A549 (cell line): Measurements from ENCODE around the gene ANKRD11. TPM values are rescaled to one million over a fixed set of nuclear protein-coding genes. Genes with fewer than 3 reads are reported as not detected.

Source experiments
- ATAC-seq, 2 experiments: fragments of 200-7000 bp in 1 of 2; fragments of >200 bp in 1 of 2; cut with Nextera tagmentation in 1 of 2; cut with Tn5 transposase in 1 of 2; 3 replicates each; pipeline versions ENCODE4 v1.8.0 to v1.9.1; 2018 to 2020; ENCODE audit warnings: mild to moderate bottlenecking in 1 of 2, moderate library complexity in 1 of 2
- CTCF ChIA-PET: fragments of 300-600 bp; sonication (Branson Sonifier 250); formaldehyde crosslinking; extraction: SDS; loops from one replicate; lab custom pipeline; 2021; ENCODE audit warnings: antibody characterized with exemption, inconsistent platforms; lab: Yijun Ruan, JAX
- POLR2A ChIA-PET: fragments of 350-600 bp; formaldehyde crosslinking; extraction: SDS; loops from one replicate; lab custom pipeline; 2021; ENCODE audit warnings: antibody characterized with exemption, inconsistent platforms; lab: Yijun Ruan, JAX
- DNase-seq, 2 experiments: peaks; one replicate each; pipeline versions ENCODE4 v3.0.0 to v3.0.0-alpha.2; 2011 to 2016; ENCODE audit warnings: low read depth in 1 of 2, low spot score in 1 of 2
- FAIRE-seq: peaks from 2 replicates; lab custom pipeline; 2011; peaks lifted over from hg19 to GRCh38; lab: Jason Lieb, UNC
- H3K27ac ChIP-seq, 2 experiments: fragments of >200 bp; sonication (Bioruptor Twin); formaldehyde crosslinking; 3 replicates each; pipeline ENCODE4 v1.5.1; 2016 to 2017
- H3K4me1 ChIP-seq: fragments of >200 bp; sonication (Bioruptor Twin); formaldehyde crosslinking; 3 replicates; pipeline ENCODE4 v1.6.1; 2016
- H3K4me2 ChIP-seq: fragments of >200 bp; sonication (Bioruptor Twin); formaldehyde crosslinking; 3 replicates; pipeline ENCODE4 v1.6.1; 2016
- H3K4me3 ChIP-seq: fragments of >200 bp; sonication (Bioruptor Twin); formaldehyde crosslinking; 3 replicates; pipeline ENCODE4 v1.5.1; 2016
- H3K9me3 ChIP-seq: fragments of >200 bp; sonication (Bioruptor Twin); formaldehyde crosslinking; 3 replicates; pipeline ENCODE4 v1.6.1; 2016
- BHLHE40 ChIP-seq: IDR thresholded peaks from 2 replicates; pipeline ENCODE4 v1.6.1; 2012; ENCODE audit warnings: low read depth, low read length, inconsistent platforms
- CEBPB ChIP-seq, 2 experiments: fragments of >200 bp in 1 of 2; sonication (Bioruptor Twin) in 1 of 2; formaldehyde crosslinking in 1 of 2; IDR thresholded peaks; 2 replicates each; pipeline ENCODE4 v1.6.1; 2012 to 2016
- CHD4 ChIP-seq: fragments of 200-600 bp; sonication (generic); IDR thresholded peaks from 2 replicates; pipeline ENCODE4 v1.6.1; 2016; ENCODE audit warnings: antibody characterized with exemption, mild to moderate bottlenecking, borderline replicate concordance
- EHMT2 ChIP-seq: fragments of 200-600 bp; sonication (generic); IDR thresholded peaks from 2 replicates; pipeline ENCODE4 v1.6.1; 2016; ENCODE audit warnings: antibody characterized with exemption, low read depth, mild to moderate bottlenecking, moderate library complexity
- ELK1 ChIP-seq: fragments of 150-350 bp; IDR thresholded peaks from 2 replicates; pipeline ENCODE4 v1.6.1; 2014; ENCODE audit warnings: low read depth, mild to moderate bottlenecking, low read length
- ESRRA ChIP-seq: fragments of 150-350 bp; IDR thresholded peaks from 2 replicates; pipeline ENCODE4 v1.6.1; 2014; ENCODE audit warnings: mild to moderate bottlenecking, low read length, borderline replicate concordance
- FOSB ChIP-seq: fragments of 250-450 bp; sonication (Bioruptor Pico); IDR thresholded peaks from 2 replicates; pipeline ENCODE4 v1.5.0; 2020; ENCODE audit warnings: mild to moderate bottlenecking, moderate library complexity
- FOSL2 ChIP-seq, 2 experiments: fragments of 450-650 bp in 1 of 2; fragments of >200 bp in 1 of 2; sonication (Bioruptor Twin) in 1 of 2; formaldehyde crosslinking; IDR thresholded peaks; 2 replicates each; pipeline versions ENCODE4 v1.5.0 to v1.6.1; 2016 to 2020; ENCODE audit warnings: mild to moderate bottlenecking in 1 of 2, moderate library complexity in 1 of 2
- GATA3 ChIP-seq: IDR thresholded peaks from 2 replicates; pipeline ENCODE4 v1.6.1; 2012; ENCODE audit warnings: borderline replicate concordance
- HES2 ChIP-seq: fragments of >200 bp; sonication (Bioruptor Twin); formaldehyde crosslinking; IDR thresholded peaks from 2 replicates; pipeline ENCODE4 v1.6.1; 2016
- HMGXB4 ChIP-seq: fragments of 250-450 bp; sonication (Bioruptor Pico); IDR thresholded peaks from 2 replicates; pipeline ENCODE4 v1.5.0; 2021; ENCODE audit warnings: mild to moderate bottlenecking, moderate library complexity, borderline replicate concordance
- JUN ChIP-seq, 2 experiments: fragments of >200 bp; sonication (Bioruptor Twin); formaldehyde crosslinking; IDR thresholded peaks; 2 replicates in 1 of 2; 3 replicates in 1 of 2; pipeline ENCODE4 v1.6.1; 2016 to 2017
- JUNB ChIP-seq: fragments of >200 bp; sonication (Bioruptor Twin); formaldehyde crosslinking; IDR thresholded peaks from 2 replicates; pipeline ENCODE4 v1.6.1; 2016
- KDM5A ChIP-seq: fragments of 200-600 bp; sonication (generic); IDR thresholded peaks from 2 replicates; pipeline ENCODE4 v1.6.1; 2016; ENCODE audit warnings: antibody characterized with exemption, mild to moderate bottlenecking
- NPAS2 ChIP-seq: fragments of 250-450 bp; sonication (Bioruptor Pico); IDR thresholded peaks from 2 replicates; pipeline ENCODE4 v1.8.0; 2022; ENCODE audit warnings: mild to moderate bottlenecking, moderate library complexity, borderline replicate concordance
- POLR2A ChIP-seq: IDR thresholded peaks from 2 replicates; pipeline ENCODE4 v1.6.1; 2012; ENCODE audit warnings: mild to moderate bottlenecking, low read length
- RARB ChIP-seq: fragments of 250-450 bp; sonication (Bioruptor Pico); IDR thresholded peaks from 2 replicates; pipeline ENCODE4 v1.8.0; 2021; ENCODE audit warnings: mild to moderate bottlenecking, moderate library complexity
- RNF2 ChIP-seq: fragments of 200-600 bp; sonication (generic); IDR thresholded peaks from 2 replicates; pipeline ENCODE4 v1.6.1; 2016; ENCODE audit warnings: low read depth, mild to moderate bottlenecking, antibody characterized with exemption, moderate library complexity, borderline replicate concordance
- SREBF2 ChIP-seq: fragments of 450-650 bp; IDR thresholded peaks from 2 replicates; pipeline ENCODE4 v1.6.1; 2014; ENCODE audit warnings: mild to moderate bottlenecking, moderate library complexity
- TFCP2L1 ChIP-seq: fragments of 250-450 bp; sonication (Bioruptor Pico); IDR thresholded peaks from 2 replicates; pipeline ENCODE4 v1.5.0; 2021; ENCODE audit warnings: mild to moderate bottlenecking
- TP53 ChIP-seq: fragments of 250-450 bp; sonication (Bioruptor Pico); IDR thresholded peaks from 2 replicates; pipeline ENCODE4 v1.5.0; 2021; ENCODE audit warnings: mild to moderate bottlenecking, moderate library complexity
- WGBS: methylation state at CpG from one replicate; pipeline ENCODE4 v1.1.6; 2017; ENCODE audit errors: missing lambda C conversion rate; 5-methylcytosine and 5-hydroxymethylcytosine counted together
- polyA plus RNA-seq, 4 experiments: library from polyadenylated mRNA; depleted of rRNA in 3 of 4; stranded (reverse); fragments of >200 nt; fragmentation: RNase III in 1 of 4; extraction: RNeasy Plus Mini Kit Qiagen cat#74134 plus additional on column Dnase treatment in 1 of 4; gene quantifications; 2 replicates in 3 of 4; 3 replicates in 1 of 4; pipeline ENCODE4 v1.2.3, GENCODE V29; 2011 to 2017
- TF ChIP-seq, protein P1 (sequence below): IDR thresholded peaks from 2 replicates; pipeline ENCODE4 v1.6.1; 2012
- TF ChIP-seq, protein P2 (sequence below): IDR thresholded peaks from 2 replicates; pipeline ENCODE4 v1.6.1; 2012
- TF ChIP-seq, protein P3 (sequence below): fragments of >200 bp; sonication (Bioruptor Twin); formaldehyde crosslinking; IDR thresholded peaks from 3 replicates; pipeline ENCODE4 v1.5.1; 2016

The ANKRD11 gene
- polyA plus RNA-seq, 2 of the 4 experiments (the other 2 are of a cell fraction): 53.6 to 54.9 TPM

- no peak for TF ChIP-seq FOSB
- TF ChIP-seq HMGXB4 (CRISPR knock-in tag): no peak
- no peak for TF ChIP-seq CEBPB (IDR thresholded peaks at IDR 0.05)
- TF ChIP-seq NPAS2 (CRISPR knock-in tag): no peak
- no peak for TF ChIP-seq HES2
- TF ChIP-seq, protein P1, sequence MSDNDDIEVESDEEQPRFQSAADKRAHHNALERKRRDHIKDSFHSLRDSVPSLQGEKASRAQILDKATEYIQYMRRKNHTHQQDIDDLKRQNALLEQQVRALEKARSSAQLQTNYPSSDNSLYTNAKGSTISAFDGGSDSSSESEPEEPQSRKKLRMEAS: no peak
- TF ChIP-seq RARB (CRISPR knock-in tag): no peak
- no peak for TF ChIP-seq FOSL2 (IDR thresholded peaks at IDR 0.05)
- no peak for TF ChIP-seq FOSL2 (CRISPR knock-in tag; IDR thresholded peaks at IDR 0.05)
- TF ChIP-seq JUN (IDR thresholded peaks at IDR 0.05): no peak
- TF ChIP-seq, protein P2, sequence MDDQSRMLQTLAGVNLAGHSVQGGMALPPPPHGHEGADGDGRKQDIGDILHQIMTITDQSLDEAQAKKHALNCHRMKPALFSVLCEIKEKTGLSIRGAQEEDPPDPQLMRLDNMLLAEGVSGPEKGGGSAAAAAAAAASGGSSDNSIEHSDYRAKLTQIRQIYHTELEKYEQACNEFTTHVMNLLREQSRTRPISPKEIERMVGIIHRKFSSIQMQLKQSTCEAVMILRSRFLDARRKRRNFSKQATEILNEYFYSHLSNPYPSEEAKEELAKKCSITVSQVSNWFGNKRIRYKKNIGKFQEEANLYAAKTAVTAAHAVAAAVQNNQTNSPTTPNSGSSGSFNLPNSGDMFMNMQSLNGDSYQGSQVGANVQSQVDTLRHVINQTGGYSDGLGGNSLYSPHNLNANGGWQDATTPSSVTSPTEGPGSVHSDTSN: no peak
- no peak for TF ChIP-seq RNF2
- no peak for TF ChIP-seq CHD4
- no peak for TF ChIP-seq KDM5A
- no peak for TF ChIP-seq SREBF2
- TF ChIP-seq, all 56 proteins: peak for 0
- ChIA-PET POLR2A (no interaction called here), CTCF (interaction anchor here (1.0 to 1.7 kb wide), 4 partner anchors 8 to 34 kb away, joined by 3 to 4 read pairs (median 3); no protein-coding TSS in a partner anchor)
- Histone ChIP-seq H3K4me2 (peak overlapping the region; percentile 72), H3K4me1 (peaks cover 78% of the 10 kb centered on the region), H3K4me3 (no peak overlapping the region), H3K27ac (peak overlapping the region in 1 of 2 experiments; percentile 60; a peak in 1 of 6 replicates), H3K9me3 (no peaks in the 10 kb centered on the region)
- ATAC-seq (peak in 1 of 2 experiments; percentile 5; a peak in 1 of 6 replicates), FAIRE-seq (no peak), DNase-seq (no peak)
- 46% methylated on average over 3 of the region's 3 CpGs for WGBS
Observed at GRCh38 chr16:89444728-89445127, 45.6 kb downstream of the ANKRD11 start.

DNA sequence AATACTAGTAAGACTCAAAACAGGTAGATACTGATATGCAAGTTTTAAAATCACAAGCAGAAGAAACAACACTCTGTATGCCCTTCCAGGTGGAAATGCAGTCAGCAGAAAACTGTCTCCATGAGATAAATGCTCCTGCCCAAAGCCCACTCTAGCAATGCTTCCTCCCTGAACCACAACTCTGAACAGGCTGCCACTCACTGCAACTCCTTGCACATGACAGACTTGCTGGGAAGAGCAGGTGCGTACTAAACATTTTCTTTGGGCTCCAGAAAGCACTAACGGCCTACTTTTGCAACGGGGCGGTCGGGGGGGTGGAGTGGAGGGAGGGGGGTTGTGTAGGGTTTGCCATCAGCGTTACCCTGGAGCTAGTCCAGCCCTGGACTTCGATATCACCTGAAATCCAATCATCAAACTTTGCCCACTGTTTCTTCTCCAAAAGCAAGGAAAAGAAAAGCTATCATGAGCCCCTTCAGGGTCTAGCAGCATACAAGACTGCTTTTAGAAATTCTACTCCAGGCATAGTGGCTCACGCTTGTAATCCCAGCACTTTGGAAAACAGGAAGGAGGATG lies 46.1 kb downstream of the ANKRD11 start:
- Histone ChIP-seq H3K9me3 (no peaks in the 10 kb centered on the region), H3K4me3 (no peak overlapping the region), H3K27ac (peak overlapping the region in 1 of 2 experiments; percentile 60; a peak in 2 of 6 replicates), H3K4me2 (peak overlapping the region; percentile 72), H3K4me1 (peaks cover 81% of the 10 kb centered on the region)
- 73% methylated on average over 8 of the region's 8 CpGs for WGBS
- ATAC-seq: no peak
- DNase-seq: no peak
- no peak for FAIRE-seq
- CTCF ChIA-PET: interaction anchor here (0.9 to 1.2 kb wide), 4 partner anchors 18 to 33 kb away, joined by 3 read pairs; no protein-coding TSS in a partner anchor
- TF ChIP-seq TFCP2L1 (CRISPR knock-in tag) (no peak), NPAS2 (CRISPR knock-in tag) (no peak), CHD4 (no peak), GATA3 (no peak), ELK1 (no peak), ESRRA (no peak), RNF2 (no peak), POLR2A (no peak), EHMT2 (no peak), JUNB (no peak), TP53 (CRISPR knock-in tag) (no peak), HMGXB4 (CRISPR knock-in tag) (no peak), BHLHE40 (no peak)
- TF ChIP-seq, protein P3, sequence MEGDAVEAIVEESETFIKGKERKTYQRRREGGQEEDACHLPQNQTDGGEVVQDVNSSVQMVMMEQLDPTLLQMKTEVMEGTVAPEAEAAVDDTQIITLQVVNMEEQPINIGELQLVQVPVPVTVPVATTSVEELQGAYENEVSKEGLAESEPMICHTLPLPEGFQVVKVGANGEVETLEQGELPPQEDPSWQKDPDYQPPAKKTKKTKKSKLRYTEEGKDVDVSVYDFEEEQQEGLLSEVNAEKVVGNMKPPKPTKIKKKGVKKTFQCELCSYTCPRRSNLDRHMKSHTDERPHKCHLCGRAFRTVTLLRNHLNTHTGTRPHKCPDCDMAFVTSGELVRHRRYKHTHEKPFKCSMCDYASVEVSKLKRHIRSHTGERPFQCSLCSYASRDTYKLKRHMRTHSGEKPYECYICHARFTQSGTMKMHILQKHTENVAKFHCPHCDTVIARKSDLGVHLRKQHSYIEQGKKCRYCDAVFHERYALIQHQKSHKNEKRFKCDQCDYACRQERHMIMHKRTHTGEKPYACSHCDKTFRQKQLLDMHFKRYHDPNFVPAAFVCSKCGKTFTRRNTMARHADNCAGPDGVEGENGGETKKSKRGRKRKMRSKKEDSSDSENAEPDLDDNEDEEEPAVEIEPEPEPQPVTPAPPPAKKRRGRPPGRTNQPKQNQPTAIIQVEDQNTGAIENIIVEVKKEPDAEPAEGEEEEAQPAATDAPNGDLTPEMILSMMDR: no peak
- POLR2A ChIA-PET: no interaction called here
